ENCODE measurements around the gene DYNLL1.
"Not testable (repeated sequence)": the region's sequence is repeated elsewhere in the genome, so short reads cannot be mapped to it uniquely, and the experiment has no call there.

DYNLL1 gene

GRCh38 chr12:120475643-120476042 lies 20.3 kb upstream of the DYNLL1 start:
- no peak for DNase-seq

- DNase-seq, result no peak
Measured at GRCh38 chr12:120479458-120479857, 16.5 kb upstream of the DYNLL1 start.

- no peak for DNase-seq
Measured at GRCh38 chr12:120480211-120480610, 15.7 kb upstream of the DYNLL1 start.

GRCh38 chr12:120481022-120481767 lies 14.7 kb upstream of the DYNLL1 start:
- no peak for DNase-seq

- no peak for DNase-seq
Measured at GRCh38 chr12:120483621-120484020, 12.3 kb upstream of the DYNLL1 start.

GRCh38 chr12:120485961-120486881 lies 9.7 kb upstream of the DYNLL1 start:
- no peak for DNase-seq

- not testable (repeated sequence) for DNase-seq
Measured at GRCh38 chr12:120487552-120487951, 8.4 kb upstream of the DYNLL1 start.

- no peak for DNase-seq
Measured at GRCh38 chr12:120488057-120488640, 7.8 kb upstream of the DYNLL1 start.

GRCh38 chr12:120489018-120489417 lies 6.9 kb upstream of the DYNLL1 start:
- DNase-seq, result no peak

GRCh38 chr12:120490325-120490724 lies 5.6 kb upstream of the DYNLL1 start:
- DNase-seq, result no peak

GRCh38 chr12:120490833-120491512 lies 4.9 kb upstream of the DYNLL1 start:
- DNase-seq, result no peak

GRCh38 chr12:120495186-120495730 lies 655 bp upstream of the DYNLL1 start:
- peak; percentile 26 for DNase-seq

GRCh38 chr12:120496413-120497340 lies 764 bp downstream of the DYNLL1 start:
- DNase-seq, result peak; percentile 86

GRCh38 chr12:120497524-120498150 lies 1.7 kb downstream of the DYNLL1 start:
- DNase-seq, result no peak

GRCh38 chr12:120498870-120499515 lies 3.1 kb downstream of the DYNLL1 start:
- DNase-seq, result no peak

- DNase-seq, result no peak
Measured at GRCh38 chr12:120500581-120500980, 4.7 kb downstream of the DYNLL1 start.

GRCh38 chr12:120504587-120504986 lies 8.7 kb downstream of the DYNLL1 start:
- DNase-seq, result no peak

GRCh38 chr12:120508537-120508936 lies 12.6 kb downstream of the DYNLL1 start:
- DNase-seq, result no peak

GRCh38 chr12:120514002-120514401 lies 18.1 kb downstream of the DYNLL1 start:
- no peak for DNase-seq

GRCh38 chr12:120515496-120515895 lies 19.6 kb downstream of the DYNLL1 start:
- DNase-seq, result no peak

Data from retina (tissue), 1 donor.